ENCODE measurements around the gene MAP3K10.

Gene MAP3K10

DNA sequence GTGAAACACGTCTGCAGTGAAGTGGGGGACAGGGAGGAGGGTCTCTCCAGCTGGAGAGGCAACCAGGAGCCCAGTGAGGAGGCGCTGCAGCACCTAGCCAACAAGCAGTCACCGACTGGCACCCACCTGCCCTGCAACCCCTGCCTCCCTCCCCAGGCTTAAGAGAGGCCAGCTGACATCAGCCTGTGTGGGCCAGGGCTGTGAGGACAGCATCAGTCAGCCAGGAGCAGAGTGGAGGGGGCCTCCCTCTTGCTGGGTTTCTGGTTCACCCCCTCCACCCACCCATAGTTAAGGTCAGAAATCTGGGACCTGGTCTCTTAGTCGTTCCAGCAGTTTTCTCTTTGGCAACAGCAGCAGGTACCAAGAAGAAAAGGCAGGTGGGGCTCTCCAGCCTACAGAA is 60.8 kb downstream of the MAP3K10 start:
- no peak for DNase-seq

DNA sequence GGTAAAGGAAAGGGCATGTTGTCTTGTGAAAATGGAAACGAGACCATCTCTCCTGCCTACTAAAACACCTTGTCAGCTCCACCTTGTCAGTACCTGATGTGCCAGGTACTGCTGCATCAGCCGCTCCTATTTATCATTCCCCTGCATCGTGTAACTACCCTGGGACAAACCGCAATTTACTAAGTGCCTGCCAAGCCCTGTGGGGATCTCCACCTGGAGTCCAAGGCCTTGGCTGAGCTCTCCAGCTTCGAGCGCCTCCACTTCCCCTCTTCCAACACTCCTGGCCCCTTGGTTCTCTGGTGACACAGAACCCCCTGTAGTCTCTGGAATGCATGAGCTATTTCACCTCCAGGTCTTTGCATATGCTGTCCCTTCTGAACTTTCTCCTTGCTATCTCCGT is 61.2 kb downstream of the MAP3K10 start:
- DNase-seq, result no peak

DNA sequence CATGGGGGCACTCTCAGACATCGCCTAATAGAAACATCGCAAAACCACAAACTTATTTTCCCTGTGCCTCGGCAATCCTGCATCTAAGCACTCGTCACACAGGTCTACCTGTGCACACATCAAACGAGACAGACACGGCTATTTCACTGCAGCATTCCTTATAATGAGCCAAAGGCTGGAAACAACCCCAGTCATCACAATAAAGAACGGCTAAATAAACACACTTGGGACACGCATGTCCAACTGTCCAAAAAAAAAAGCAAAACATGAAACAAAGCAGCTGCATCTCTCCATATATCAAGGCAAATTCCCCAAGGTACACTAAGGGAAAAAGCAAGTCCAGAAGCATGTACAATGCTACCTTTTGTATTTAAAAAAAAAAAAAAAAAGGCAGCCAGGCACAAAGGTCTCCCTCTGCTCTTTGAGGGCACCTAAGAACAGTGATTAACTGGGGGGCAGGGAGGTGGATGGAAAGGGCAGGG is 62.4 kb downstream of the MAP3K10 start:
- DNase-seq, result no peak

DNA sequence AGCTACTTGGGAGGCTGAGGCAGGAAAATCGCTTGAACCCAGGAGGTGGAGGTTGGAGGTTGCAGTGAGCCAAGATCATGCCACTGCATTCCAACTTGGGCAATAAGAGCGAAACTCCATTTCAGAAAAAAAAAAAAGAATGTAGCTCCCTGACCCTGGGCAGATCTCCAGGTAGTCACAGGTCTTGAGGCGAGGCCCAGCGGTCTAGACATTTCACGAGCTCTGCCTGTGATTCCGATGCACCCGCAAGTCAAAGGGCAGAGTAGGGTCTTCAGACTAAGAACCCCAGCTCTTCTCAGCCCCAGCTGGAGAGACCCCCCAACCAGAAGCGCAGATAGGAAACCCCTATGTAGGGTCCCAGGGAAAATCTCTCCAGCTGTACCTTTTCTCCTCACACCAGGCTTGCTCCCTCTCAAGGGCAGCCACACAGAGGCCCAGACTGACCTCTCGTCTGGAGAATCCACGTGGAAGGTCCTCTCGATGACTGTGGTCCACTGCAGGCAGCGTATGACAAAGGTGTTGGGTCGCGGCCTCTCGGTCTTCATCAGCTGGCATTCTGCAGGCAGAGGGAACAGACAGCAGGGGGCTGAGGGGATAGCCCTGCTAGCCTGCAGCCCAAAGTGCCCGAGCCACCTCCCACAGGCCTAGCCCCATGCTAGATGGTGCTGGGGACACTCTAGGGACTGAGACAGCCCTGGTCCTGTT is 63.6 kb downstream of the MAP3K10 start:
- DNase-seq, result no peak

DNA sequence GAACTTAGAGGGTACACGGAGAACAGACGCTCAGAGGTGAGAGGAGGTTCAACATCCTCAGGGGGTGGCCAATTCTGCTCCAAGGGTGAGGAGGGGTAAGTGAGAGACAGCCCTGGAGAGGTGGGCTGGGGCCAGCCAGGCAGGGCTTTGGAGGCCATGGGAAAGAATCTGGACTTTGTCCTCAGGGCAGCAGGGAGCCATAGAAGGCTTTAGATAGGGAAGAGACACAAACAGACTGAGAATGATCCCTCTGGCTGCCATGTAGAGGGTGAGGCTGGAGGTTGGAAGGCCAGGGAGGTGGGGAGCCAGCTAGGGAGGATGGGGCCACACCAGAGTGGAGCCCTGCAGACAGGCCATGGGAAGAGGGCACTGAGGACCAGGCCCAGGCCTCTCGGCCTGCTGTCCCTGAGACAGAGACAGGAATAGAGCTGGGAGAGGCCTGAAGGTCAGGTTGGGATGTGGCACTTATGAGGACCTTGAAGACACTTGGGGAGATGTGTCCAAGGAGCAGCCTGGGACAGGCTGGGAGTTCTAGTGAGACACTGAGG is 64.5 kb downstream of the MAP3K10 start:
- DNase-seq, result no peak

DNA sequence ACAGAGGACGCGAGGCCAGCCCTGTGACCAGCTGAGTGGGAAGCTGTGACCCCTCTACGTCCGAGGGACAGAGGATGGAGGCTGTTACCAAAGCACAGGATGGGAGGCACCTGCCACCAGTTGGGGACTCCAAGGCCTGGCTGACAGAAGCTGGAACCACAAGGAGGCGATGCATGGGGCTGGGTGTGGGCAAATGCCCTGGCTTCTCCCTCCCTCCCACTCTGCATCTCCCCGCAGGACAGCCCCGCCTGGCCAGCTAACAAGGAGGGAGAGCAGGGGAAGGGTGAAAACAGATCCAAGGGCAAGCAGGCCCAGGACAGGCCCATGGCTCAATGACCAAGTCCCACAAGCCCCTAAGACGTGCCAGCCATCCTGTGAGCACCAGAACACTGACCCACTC is 65.3 kb downstream of the MAP3K10 start:
- no peak for DNase-seq

DNA sequence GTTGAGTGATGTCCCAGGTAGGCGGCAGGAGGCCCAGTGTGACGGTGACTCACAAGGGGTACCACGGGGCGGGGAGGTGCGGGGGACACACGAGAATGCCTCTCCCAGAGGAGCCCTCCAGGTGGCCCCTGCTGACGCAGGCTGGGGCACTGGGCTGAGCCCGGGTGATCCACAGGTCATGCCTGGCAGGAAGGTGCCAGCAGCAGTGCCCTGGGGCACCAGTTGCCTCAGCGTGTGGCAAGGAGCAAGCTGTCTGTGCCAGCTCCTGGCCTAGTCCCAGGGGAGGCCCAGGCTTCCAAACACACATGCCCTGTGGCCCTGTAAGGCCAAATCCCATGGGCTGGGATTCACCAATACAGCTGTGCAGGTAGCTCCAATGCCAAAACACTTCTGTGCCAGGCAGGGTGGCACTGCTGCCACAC is 65.9 kb downstream of the MAP3K10 start:
- DNase-seq, result no peak

DNA sequence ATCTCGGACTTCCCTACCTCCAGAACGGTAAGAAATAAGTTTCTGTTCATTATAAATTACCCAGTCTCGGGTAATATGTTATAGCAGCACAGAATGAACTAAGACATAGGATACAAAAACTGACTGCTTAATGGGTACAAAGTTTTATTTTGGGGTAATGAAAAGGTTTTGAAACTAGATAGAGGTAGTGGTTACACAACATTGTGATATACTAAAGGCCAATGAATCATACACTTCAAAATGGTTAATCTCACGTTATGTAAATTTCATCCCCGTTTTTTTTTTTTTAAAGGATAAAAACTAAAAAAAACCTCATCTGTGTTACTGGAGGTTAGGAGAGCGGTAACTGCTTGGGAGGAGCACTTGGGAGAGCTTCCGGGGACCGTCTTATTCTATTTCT is 70.4 kb downstream of the MAP3K10 start:
- DNase-seq, result no peak

DNA sequence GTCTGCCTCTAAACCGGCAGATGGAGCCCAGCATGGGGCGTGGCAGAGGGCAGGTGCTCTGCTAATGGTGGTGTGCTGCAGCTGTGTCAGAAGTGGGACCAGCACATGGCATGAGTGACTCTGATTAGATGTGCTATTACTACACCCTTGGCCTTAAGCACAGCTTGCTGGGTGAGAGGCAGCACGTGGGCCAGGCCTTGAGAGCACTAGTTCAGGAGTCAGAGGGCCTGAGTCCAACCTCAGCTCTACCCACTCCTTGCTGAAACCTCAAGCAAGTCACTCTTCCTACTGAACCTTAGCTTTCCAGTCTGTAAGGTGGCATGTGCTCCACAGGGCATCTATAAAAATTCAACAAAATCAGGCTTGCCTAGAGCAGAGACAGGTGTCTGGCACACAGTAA is 71.2 kb downstream of the MAP3K10 start:
- DNase-seq, result no peak

DNA sequence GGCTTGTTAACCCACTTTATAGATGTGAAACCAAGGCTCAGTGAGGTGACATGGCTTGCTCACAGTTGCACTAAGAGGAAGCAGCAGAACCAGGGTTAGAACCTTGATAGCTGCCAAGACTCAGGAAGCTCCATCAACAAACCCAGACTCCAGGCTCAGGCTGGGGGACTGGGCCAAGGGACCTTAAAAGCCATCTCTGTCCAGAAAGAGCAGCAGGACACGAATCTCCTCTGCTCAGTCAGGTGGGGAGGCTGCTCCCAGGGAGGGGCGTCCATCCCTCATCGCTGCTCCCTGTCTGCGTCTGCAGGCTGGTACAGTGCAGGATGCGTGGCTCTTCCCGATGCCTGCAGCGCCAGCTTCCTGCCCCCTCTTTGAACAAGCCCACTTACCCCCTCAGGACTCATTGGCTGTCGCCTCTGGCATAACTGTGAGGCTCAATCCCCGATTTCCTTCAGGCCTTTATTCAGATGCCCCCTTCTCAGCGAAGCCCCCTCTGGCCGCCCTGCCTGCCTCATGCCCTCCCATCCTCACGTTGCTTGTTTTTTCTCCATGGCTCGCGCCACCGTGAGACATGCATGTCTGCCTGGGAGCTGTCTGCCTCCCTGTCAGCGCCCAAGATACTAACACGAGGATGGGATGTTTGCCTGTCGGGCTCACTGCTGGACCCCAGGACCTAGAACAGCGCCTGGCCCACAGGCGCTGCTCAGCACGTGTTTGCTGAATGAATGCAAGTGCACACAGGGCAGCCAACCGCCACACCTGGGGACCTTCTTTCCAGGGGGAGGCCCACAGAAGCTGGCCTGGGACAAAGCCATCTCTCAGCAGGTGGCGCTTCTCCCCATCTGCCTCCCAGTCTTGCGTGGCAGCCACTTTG is 72.5 kb downstream of the MAP3K10 start:
- DNase-seq, result no peak

DNA sequence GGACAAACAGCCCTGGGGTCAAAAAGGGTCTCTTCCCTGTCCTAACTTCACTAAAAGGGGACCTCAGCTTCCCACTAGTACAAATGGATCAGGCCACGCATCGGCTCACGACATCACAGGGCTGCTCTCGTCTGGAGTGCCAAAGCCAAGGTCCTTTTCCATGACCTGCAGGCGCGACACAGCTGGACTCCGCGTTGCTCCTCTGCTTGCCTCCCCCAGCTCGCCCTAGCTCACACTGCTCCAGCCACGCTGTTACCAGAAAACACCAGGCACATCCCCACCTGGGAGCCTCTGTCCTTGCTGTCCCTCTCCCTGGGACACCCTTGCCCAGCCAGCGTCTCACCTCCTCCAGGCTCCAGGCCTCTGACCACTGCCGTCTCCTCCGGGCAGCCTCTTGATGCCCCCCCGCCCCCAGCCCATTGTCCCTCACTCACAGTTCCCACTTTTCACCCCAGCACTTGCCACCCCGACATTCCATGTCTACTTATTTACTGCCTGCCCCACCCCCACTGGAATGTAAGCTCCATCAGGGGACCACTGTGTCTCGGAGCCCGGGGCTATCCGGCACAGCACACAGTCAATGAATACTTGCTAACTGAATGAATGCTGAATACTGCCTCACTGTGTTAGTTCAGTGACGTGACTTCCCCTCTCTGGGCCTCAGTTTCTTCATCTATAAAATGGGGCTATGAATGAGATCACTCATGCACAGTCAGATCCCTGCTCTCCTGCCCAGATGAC is 73.3 kb downstream of the MAP3K10 start:
- no peak for DNase-seq
